Tongue (tissue), 3 donors: ENCODE measurements around the gene UGT2A3. TPM values are rescaled to one million over a fixed set of nuclear protein-coding genes. Genes with fewer than 3 reads are reported as not detected.

Source experiments
- DNase-seq: peaks from one replicate; pipeline ENCODE4 v3.0.0-alpha.2; 2015
- small RNA-seq: library from RNA; depleted of rRNA; stranded (forward); fragments of <200 nt; gene quantifications from one replicate; pipeline ENCODE3, GENCODE V24; 2014; ENCODE audit warnings: low replicate concordance
- total RNA-seq: library from RNA; depleted of rRNA; stranded (reverse); fragments of >200 nt; gene quantifications from one replicate; pipeline ENCODE4 v1.2.3, GENCODE V29; 2014

Gene UGT2A3
- total RNA-seq, 1 donor from 2014 or later: not detected

- DNase-seq: no peak
These were observed 38.8 kb downstream of the UGT2A3 start for GRCh38 chr4:68912807-68913206.

- no peak for DNase-seq
These were observed 42.2 kb downstream of the UGT2A3 start for GRCh38 chr4:68909385-68909784.

GRCh38 chr4:68907788-68908700 is 43.6 kb downstream of the UGT2A3 start:
- DNase-seq: no peak

- DNase-seq: no peak
These were observed 44.4 kb downstream of the UGT2A3 start for GRCh38 chr4:68907245-68907644.

- DNase-seq: no peak
These were observed 44.8 kb downstream of the UGT2A3 start for GRCh38 chr4:68906780-68907137.

- peak; percentile 63 for DNase-seq
These were observed 45.4 kb downstream of the UGT2A3 start for GRCh38 chr4:68905939-68906779.

- DNase-seq: no peak
These were observed 46.0 kb downstream of the UGT2A3 start for GRCh38 chr4:68905598-68905938.

GRCh38 chr4:68904786-68905185 is 46.8 kb downstream of the UGT2A3 start:
- DNase-seq: peak; percentile 9

GRCh38 chr4:68896749-68897148 is 54.9 kb downstream of the UGT2A3 start:
- no peak for DNase-seq

GRCh38 chr4:68895561-68896198 is 55.9 kb downstream of the UGT2A3 start:
- DNase-seq: no peak

- no peak for DNase-seq
These were observed 58.7 kb downstream of the UGT2A3 start for GRCh38 chr4:68892861-68893260.

GRCh38 chr4:68891678-68892077 is 59.9 kb downstream of the UGT2A3 start:
- DNase-seq: no peak

- DNase-seq: no peak
These were observed 66.1 kb downstream of the UGT2A3 start for GRCh38 chr4:68885545-68885944.

- no peak for DNase-seq
These were observed 67.7 kb downstream of the UGT2A3 start for GRCh38 chr4:68883870-68884269.

Small RNAs within 50 kb of the gene (small RNA-seq; reads per million reads assigned to genes)
- gene AC021146.3: not detected
- gene AC021146.6: not detected

Other genes with a start within 250 kb of the UGT2A3 start
- not detected for gene UGT2B10, start 135.8 kb downstream of the UGT2A3 start, total RNA-seq
- gene UGT2B7, start 144.7 kb upstream of the UGT2A3 start, total RNA-seq: 0.92 TPM